Central memory CD4-positive, alpha-beta T cell (primary cell): Measurements from ENCODE around the gene CTTN.

ENCODE experiments used
- DNase-seq: peaks from one replicate; pipeline ENCODE4 v3.0.0; 2022

CTTN gene

GRCh38 chr11:70456921-70457532, 58.7 kb downstream of the CTTN start:
- DNase-seq: no peak

- no peak for DNase-seq
Measured at GRCh38 chr11:70458736-70459135, 60.4 kb downstream of the CTTN start.

GRCh38 chr11:70460111-70460510, 61.8 kb downstream of the CTTN start:
- no peak for DNase-seq

- DNase-seq: no peak
Measured at GRCh38 chr11:70460964-70461363, 62.6 kb downstream of the CTTN start.

GRCh38 chr11:70462818-70463477, 64.6 kb downstream of the CTTN start:
- no peak for DNase-seq

- DNase-seq: no peak
Measured at GRCh38 chr11:70463478-70464255, 65.3 kb downstream of the CTTN start.

GRCh38 chr11:70464509-70465361, 66.4 kb downstream of the CTTN start:
- DNase-seq: no peak

- DNase-seq: no peak
Measured at GRCh38 chr11:70466154-70466553, 67.8 kb downstream of the CTTN start.

- DNase-seq: no peak
Measured at GRCh38 chr11:70466596-70466995, 68.3 kb downstream of the CTTN start.

- no peak for DNase-seq
Measured at GRCh38 chr11:70467201-70468085, 69.1 kb downstream of the CTTN start.

GRCh38 chr11:70468256-70469195, 70.2 kb downstream of the CTTN start:
- no peak for DNase-seq

GRCh38 chr11:70470127-70470526, 71.8 kb downstream of the CTTN start:
- DNase-seq: no peak

- no peak for DNase-seq
Measured at GRCh38 chr11:70471254-70471653, 72.9 kb downstream of the CTTN start.

GRCh38 chr11:70472240-70472639, 73.9 kb downstream of the CTTN start:
- no peak for DNase-seq

GRCh38 chr11:70473186-70473872, 75.0 kb downstream of the CTTN start:
- no peak for DNase-seq

GRCh38 chr11:70473873-70474690, 75.8 kb downstream of the CTTN start:
- no peak for DNase-seq

- no peak for DNase-seq
Measured at GRCh38 chr11:70474710-70475109, 76.4 kb downstream of the CTTN start.

- DNase-seq: no peak
Measured at GRCh38 chr11:70476669-70477068, 78.3 kb downstream of the CTTN start.

- no peak for DNase-seq
Measured at GRCh38 chr11:70477176-70477575, 78.8 kb downstream of the CTTN start.
